Measurements from ENCODE around the gene EXOC2.

Gene EXOC2

GRCh38 chr6:437037-437392 lies 255.9 kb downstream of the EXOC2 start:
- H2BK15ac ChIP-seq (ENCODE audit: low read length), result no peak overlapping the region
- H3K4ac ChIP-seq (ENCODE audit: low read length), result no peak overlapping the region
- H2BK12ac ChIP-seq (ENCODE audit: low read length), result no peak overlapping the region
- no peak overlapping the region for H3K14ac ChIP-seq (ENCODE audit: low read length)
- H4K91ac ChIP-seq (ENCODE audit: low read depth, low read length, poor library complexity), result no peak overlapping the region
- no peaks in the 10 kb centered on the region for H3K9me3 ChIP-seq (replicated peaks in 1 of 2; ENCODE audit: control insufficient read depth in 2 of 2, insufficient read depth in 1 of 2, low read depth in 1 of 2, low read length in 2 of 2)
- H3K27me3 ChIP-seq (ENCODE audit: control insufficient read depth in 3 of 3, insufficient read depth in 3 of 3, low read depth in 1 of 3, low read length in 3 of 3), result peaks cover 0 to 20% (median 0%) of the 10 kb centered on the region in 3 experiments
- no peak overlapping the region for H2AK5ac ChIP-seq (ENCODE audit: low read depth, low read length)
- H3K4me1 ChIP-seq (ENCODE audit: control insufficient read depth in 2 of 2, insufficient read depth in 1 of 2, low read depth in 1 of 2, low read length in 2 of 2), result no peaks in the 10 kb centered on the region
- no peak overlapping the region for H3K18ac ChIP-seq (ENCODE audit: low read length)
- H2BK120ac ChIP-seq (ENCODE audit: low read depth, low read length), result no peak overlapping the region
- no peak overlapping the region for H2BK5ac ChIP-seq (ENCODE audit: low read length)
- H3K79me1 ChIP-seq (ENCODE audit: low read depth, low read length), result no peaks in the 10 kb centered on the region
- H3K36me3 ChIP-seq (replicated peaks in 1 of 2; ENCODE audit: control insufficient read depth in 2 of 2, insufficient read depth in 2 of 2, low read length in 2 of 2), result no peaks in the 10 kb centered on the region
- no peak overlapping the region for H2AFZ ChIP-seq (ENCODE audit: low read length)
- no CpG with 5 or more reads among the region's 6 CpGs for WGBS, 2 donors (ENCODE audit: extremely low coverage in 2 of 2, insufficient read length in 2 of 2, insufficient replicate concordance in 1 of 2)
- H3K27ac ChIP-seq (replicated peaks; ENCODE audit: low read length), result no peak overlapping the region
- no peak overlapping the region for H3K4me3 ChIP-seq (ENCODE audit: low read length in 2 of 2)
- H3K4me2 ChIP-seq (ENCODE audit: insufficient read depth, low read length, poor library complexity, severe bottlenecking), result no peak overlapping the region
- H3K9ac ChIP-seq (ENCODE audit: low read depth, low read length, poor library complexity), result no peak overlapping the region
- DNase-seq (ENCODE audit: low spot score), result no peak
- H3K23ac ChIP-seq (ENCODE audit: low read depth, low read length, poor library complexity), result no peak overlapping the region
- no peak overlapping the region for H4K8ac ChIP-seq (ENCODE audit: low read depth, low read length)

DNA sequence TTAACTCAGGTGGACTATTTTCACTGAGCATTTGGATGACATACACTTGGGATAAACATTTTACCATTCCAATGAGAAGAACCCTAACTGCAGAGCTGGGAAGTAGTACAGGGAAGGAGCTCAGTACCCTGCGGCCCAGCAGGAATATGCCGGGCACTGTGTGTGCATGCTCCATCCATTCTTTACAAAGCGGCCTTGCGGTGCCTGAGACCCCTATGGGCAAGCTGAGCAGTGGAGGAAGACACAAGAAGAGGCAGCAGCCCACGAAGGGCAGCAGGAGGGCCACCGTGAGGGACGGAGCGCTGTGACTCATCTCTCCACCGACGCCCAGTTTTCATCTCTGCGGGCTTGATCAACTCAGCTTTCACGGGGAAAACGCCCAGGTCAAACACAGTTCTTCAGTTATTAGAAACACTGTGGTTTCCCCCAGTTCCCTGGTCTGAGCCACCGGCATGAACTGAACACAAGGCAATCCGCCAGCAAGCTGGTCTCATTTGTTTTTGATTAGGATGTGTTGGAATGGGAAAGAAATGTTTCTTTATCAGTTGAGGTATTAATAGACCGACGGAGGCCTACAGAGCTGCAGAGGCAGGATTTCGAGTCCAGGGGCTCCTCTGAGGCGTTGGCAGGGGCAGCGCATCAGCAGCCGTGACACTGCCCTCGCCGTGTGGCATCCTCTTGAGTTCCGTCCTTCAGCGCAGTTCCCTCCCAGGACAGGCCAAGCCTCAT lies 256.5 kb downstream of the EXOC2 start:
- Histone ChIP-seq H3K14ac (ENCODE audit: low read length) (no peak overlapping the region), H2BK5ac (ENCODE audit: low read length) (no peak overlapping the region), H3K4me3 (ENCODE audit: low read length in 2 of 2) (no peak overlapping the region), H2BK12ac (ENCODE audit: low read length) (no peak overlapping the region), H3K9me3 (replicated peaks in 1 of 2; ENCODE audit: control insufficient read depth in 2 of 2, insufficient read depth in 1 of 2, low read depth in 1 of 2, low read length in 2 of 2) (no peaks in the 10 kb centered on the region), H3K79me1 (ENCODE audit: low read depth, low read length) (no peaks in the 10 kb centered on the region), H4K8ac (ENCODE audit: low read depth, low read length) (no peak overlapping the region), H3K4me1 (ENCODE audit: control insufficient read depth in 2 of 2, insufficient read depth in 1 of 2, low read depth in 1 of 2, low read length in 2 of 2) (no peaks in the 10 kb centered on the region), H3K4ac (ENCODE audit: low read length) (no peak overlapping the region), H2AK5ac (ENCODE audit: low read depth, low read length) (no peak overlapping the region), H3K27me3 (ENCODE audit: control insufficient read depth in 3 of 3, insufficient read depth in 3 of 3, low read depth in 1 of 3, low read length in 3 of 3) (peaks cover 0 to 24% (median 0%) of the 10 kb centered on the region in 3 experiments), H3K4me2 (ENCODE audit: insufficient read depth, low read length, poor library complexity, severe bottlenecking) (no peak overlapping the region), H2AFZ (ENCODE audit: low read length) (no peak overlapping the region), H3K23ac (ENCODE audit: low read depth, low read length, poor library complexity) (no peak overlapping the region), H3K27ac (replicated peaks; ENCODE audit: low read length) (no peak overlapping the region), H3K18ac (ENCODE audit: low read length) (no peak overlapping the region), H3K36me3 (replicated peaks in 1 of 2; ENCODE audit: control insufficient read depth in 2 of 2, insufficient read depth in 2 of 2, low read length in 2 of 2) (no peaks in the 10 kb centered on the region), H2BK120ac (ENCODE audit: low read depth, low read length) (no peak overlapping the region), H4K91ac (ENCODE audit: low read depth, low read length, poor library complexity) (no peak overlapping the region), H3K9ac (ENCODE audit: low read depth, low read length, poor library complexity) (no peak overlapping the region), H2BK15ac (ENCODE audit: low read length) (no peak overlapping the region)
- WGBS, 2 donors (ENCODE audit: extremely low coverage in 2 of 2, insufficient read length in 2 of 2, insufficient replicate concordance in 1 of 2), result no CpG with 5 or more reads among the region's 25 CpGs
- no peak for DNase-seq (ENCODE audit: low spot score)

- Histone ChIP-seq H3K4me3 (ENCODE audit: low read length in 2 of 2) (no peak overlapping the region), H4K91ac (ENCODE audit: low read depth, low read length, poor library complexity) (no peak overlapping the region)
Observed at GRCh38 chr6:435441-436307, 257.3 kb downstream of the EXOC2 start.

More at GRCh38 chr6:435441-436307, 257.3 kb downstream of the EXOC2 start:
- Histone ChIP-seq H3K4me2 (ENCODE audit: insufficient read depth, low read length, poor library complexity, severe bottlenecking) (no peak overlapping the region), H3K27me3 (ENCODE audit: control insufficient read depth in 3 of 3, insufficient read depth in 3 of 3, low read depth in 1 of 3, low read length in 3 of 3) (peaks cover 0 to 21% (median 0%) of the 10 kb centered on the region in 3 experiments), H2AFZ (ENCODE audit: low read length) (no peak overlapping the region), H2BK5ac (ENCODE audit: low read length) (no peak overlapping the region), H3K9ac (ENCODE audit: low read depth, low read length, poor library complexity) (no peak overlapping the region), H4K8ac (ENCODE audit: low read depth, low read length) (no peak overlapping the region), H3K4me1 (ENCODE audit: control insufficient read depth in 2 of 2, insufficient read depth in 1 of 2, low read depth in 1 of 2, low read length in 2 of 2) (no peaks in the 10 kb centered on the region), H3K27ac (replicated peaks; ENCODE audit: low read length) (no peak overlapping the region), H3K23ac (ENCODE audit: low read depth, low read length, poor library complexity) (no peak overlapping the region), H3K9me3 (replicated peaks in 1 of 2; ENCODE audit: control insufficient read depth in 2 of 2, insufficient read depth in 1 of 2, low read depth in 1 of 2, low read length in 2 of 2) (no peaks in the 10 kb centered on the region), H2BK12ac (ENCODE audit: low read length) (no peak overlapping the region), H3K79me1 (ENCODE audit: low read depth, low read length) (no peaks in the 10 kb centered on the region), H3K14ac (ENCODE audit: low read length) (no peak overlapping the region), H3K36me3 (replicated peaks in 1 of 2; ENCODE audit: control insufficient read depth in 2 of 2, insufficient read depth in 2 of 2, low read length in 2 of 2) (no peaks in the 10 kb centered on the region), H2AK5ac (ENCODE audit: low read depth, low read length) (no peak overlapping the region), H3K4ac (ENCODE audit: low read length) (no peak overlapping the region), H3K18ac (ENCODE audit: low read length) (peak overlapping the region; percentile 8), H2BK120ac (ENCODE audit: low read depth, low read length) (no peak overlapping the region), H2BK15ac (ENCODE audit: low read length) (no peak overlapping the region)
- WGBS, 2 donors (ENCODE audit: extremely low coverage in 2 of 2, insufficient read length in 2 of 2, insufficient replicate concordance in 1 of 2), result no CpG with 5 or more reads among the region's 50 CpGs
- DNase-seq (ENCODE audit: low spot score), result no peak
